Measurements from ENCODE around the gene SRRM5.
"Not testable (repeated sequence)": the region's sequence is repeated elsewhere in the genome, so short reads cannot be mapped to it uniquely, and the experiment has no call there.

Gene SRRM5

GRCh38 chr19:43636121-43636683 is 24.3 kb downstream of the SRRM5 start:
- FAIRE-seq (no peak), DNase-seq (ENCODE audit: low spot score) (no peak)

- FAIRE-seq (no peak), DNase-seq (ENCODE audit: low spot score) (no peak)
Observed at GRCh38 chr19:43638214-43638994, 26.5 kb downstream of the SRRM5 start.

- no peak for FAIRE-seq
Observed at GRCh38 chr19:43638995-43639518, 27.2 kb downstream of the SRRM5 start.

GRCh38 chr19:43639519-43640423 is 27.9 kb downstream of the SRRM5 start, which contains the start of gene CADM4:
TSS of gene CADM4 (minus strand) at chr19:43639850. CDS start at chr19:43639790, 60 bp downstream.
- no peak for FAIRE-seq
- DNase-seq (ENCODE audit: low spot score): no peak

More at GRCh38 chr19:43638995-43639518, 27.2 kb downstream of the SRRM5 start:
- DNase-seq (ENCODE audit: low spot score): no peak

GRCh38 chr19:43640424-43640757 is 28.5 kb downstream of the SRRM5 start:
- no peak for FAIRE-seq
- DNase-seq (ENCODE audit: low spot score): no peak

GRCh38 chr19:43641333-43641732 is 29.4 kb downstream of the SRRM5 start:
- no peak for FAIRE-seq

GRCh38 chr19:43642531-43642930 is 30.6 kb downstream of the SRRM5 start:
- FAIRE-seq (no peak), DNase-seq (ENCODE audit: low spot score) (no peak)

More at GRCh38 chr19:43641333-43641732, 29.4 kb downstream of the SRRM5 start:
- no peak for DNase-seq (ENCODE audit: low spot score)

GRCh38 chr19:43643326-43643725 is 31.4 kb downstream of the SRRM5 start:
- FAIRE-seq (no peak), DNase-seq (ENCODE audit: low spot score) (no peak)

- FAIRE-seq: no peak
Observed at GRCh38 chr19:43644181-43644580, 32.3 kb downstream of the SRRM5 start.

GRCh38 chr19:43648633-43649032 is 36.7 kb downstream of the SRRM5 start:
- FAIRE-seq (no peak), DNase-seq (ENCODE audit: low spot score) (no peak)

More at GRCh38 chr19:43644181-43644580, 32.3 kb downstream of the SRRM5 start:
- DNase-seq (ENCODE audit: low spot score): no peak

- FAIRE-seq (no peak), DNase-seq (ENCODE audit: low spot score) (no peak)
Observed at GRCh38 chr19:43649514-43649913, 37.6 kb downstream of the SRRM5 start.

GRCh38 chr19:43650276-43650675 is 38.4 kb downstream of the SRRM5 start:
- FAIRE-seq; DNase-seq (ENCODE audit: low spot score): not testable (repeated sequence)

GRCh38 chr19:43651758-43652545 is 40.1 kb downstream of the SRRM5 start:
- DNase-seq (ENCODE audit: low spot score): peak; percentile 9

GRCh38 chr19:43652546-43652874 is 40.6 kb downstream of the SRRM5 start:
- no peak for DNase-seq (ENCODE audit: low spot score)
- FAIRE-seq: no peak

More at GRCh38 chr19:43651758-43652545, 40.1 kb downstream of the SRRM5 start:
- FAIRE-seq: no peak

- FAIRE-seq: no peak
- no peak for DNase-seq (ENCODE audit: low spot score)
Observed at GRCh38 chr19:43656436-43656835, 44.5 kb downstream of the SRRM5 start.

- FAIRE-seq (no peak), DNase-seq (ENCODE audit: low spot score) (no peak)
Observed at GRCh38 chr19:43658001-43658400, 46.1 kb downstream of the SRRM5 start.

GRCh38 chr19:43658494-43658893 is 46.6 kb downstream of the SRRM5 start:
- no peak for FAIRE-seq
- no peak for DNase-seq (ENCODE audit: low spot score)

GRCh38 chr19:43660301-43660970 is 48.5 kb downstream of the SRRM5 start:
- FAIRE-seq: no peak
- DNase-seq (ENCODE audit: low spot score): no peak

GRCh38 chr19:43660971-43661360 is 49.1 kb downstream of the SRRM5 start:
- DNase-seq (ENCODE audit: low spot score) (no peak), FAIRE-seq (no peak)

GRCh38 chr19:43662487-43662886 is 50.6 kb downstream of the SRRM5 start:
- DNase-seq (ENCODE audit: low spot score): no peak
- FAIRE-seq: no peak
